ENCODE results near the gene TCF7.

Gene TCF7

GRCh38 chr5:134129411-134130238 is 15.1 kb downstream of the TCF7 start:
- Histone ChIP-seq H3K9me3 (ENCODE audit: control insufficient read depth in 5 of 5, low read length in 5 of 5) (no peaks in the 10 kb centered on the region), H3K4me1 (ENCODE audit: control insufficient read depth in 5 of 5, insufficient read depth in 5 of 5, low read length in 5 of 5) (peaks cover 0 to 49% (median 28%) of the 10 kb centered on the region in 5 donors), H3K36me3 (ENCODE audit: control insufficient read depth in 5 of 5, insufficient read depth in 5 of 5, low read length in 5 of 5) (peaks cover 0 to 54% (median 34%) of the 10 kb centered on the region in 5 donors), H3K27me3 (ENCODE audit: control insufficient read depth in 5 of 5, insufficient read depth in 4 of 5, low read length in 5 of 5) (no peaks in the 10 kb centered on the region), H3K27ac (ENCODE audit: low read depth, low read length) (no peak overlapping the region), H3K9ac (ENCODE audit: low read length in 5 of 5) (no peak overlapping the region), H3K4me3 (ENCODE audit: low read depth in 1 of 5, low read length in 5 of 5) (no peak overlapping the region)

GRCh38 chr5:134130239-134130945 is 15.9 kb downstream of the TCF7 start:
- Histone ChIP-seq H3K36me3 (ENCODE audit: control insufficient read depth in 5 of 5, insufficient read depth in 5 of 5, low read length in 5 of 5) (peaks cover 0 to 61% (median 40%) of the 10 kb centered on the region in 5 donors), H3K9me3 (ENCODE audit: control insufficient read depth in 5 of 5, low read length in 5 of 5) (no peaks in the 10 kb centered on the region), H3K27ac (ENCODE audit: low read depth, low read length) (no peak overlapping the region), H3K4me3 (ENCODE audit: low read depth in 1 of 5, low read length in 5 of 5) (no peak overlapping the region), H3K9ac (ENCODE audit: low read length in 5 of 5) (no peak overlapping the region), H3K27me3 (ENCODE audit: control insufficient read depth in 5 of 5, insufficient read depth in 4 of 5, low read length in 5 of 5) (no peaks in the 10 kb centered on the region), H3K4me1 (ENCODE audit: control insufficient read depth in 5 of 5, insufficient read depth in 5 of 5, low read length in 5 of 5) (peaks cover 0 to 41% (median 20%) of the 10 kb centered on the region in 5 donors)

GRCh38 chr5:134131165-134131564 is 16.7 kb downstream of the TCF7 start:
- Histone ChIP-seq H3K27me3 (ENCODE audit: control insufficient read depth in 5 of 5, insufficient read depth in 4 of 5, low read length in 5 of 5) (no peaks in the 10 kb centered on the region), H3K9me3 (ENCODE audit: control insufficient read depth in 5 of 5, low read length in 5 of 5) (no peaks in the 10 kb centered on the region), H3K4me1 (ENCODE audit: control insufficient read depth in 5 of 5, insufficient read depth in 5 of 5, low read length in 5 of 5) (peaks cover 0 to 33% (median 13%) of the 10 kb centered on the region in 5 donors), H3K36me3 (ENCODE audit: control insufficient read depth in 5 of 5, insufficient read depth in 5 of 5, low read length in 5 of 5) (peaks cover 3 to 69% (median 46%) of the 10 kb centered on the region in 5 donors), H3K9ac (ENCODE audit: low read length in 5 of 5) (no peak overlapping the region), H3K27ac (ENCODE audit: low read depth, low read length) (no peak overlapping the region), H3K4me3 (ENCODE audit: low read depth in 1 of 5, low read length in 5 of 5) (no peak overlapping the region)

- Histone ChIP-seq H3K27ac (ENCODE audit: low read depth, low read length) (no peak overlapping the region), H3K4me3 (ENCODE audit: low read depth in 1 of 5, low read length in 5 of 5) (no peak overlapping the region), H3K9me3 (ENCODE audit: control insufficient read depth in 5 of 5, low read length in 5 of 5) (no peaks in the 10 kb centered on the region), H3K4me1 (ENCODE audit: control insufficient read depth in 5 of 5, insufficient read depth in 5 of 5, low read length in 5 of 5) (peaks cover 0 to 31% (median 11%) of the 10 kb centered on the region in 5 donors), H3K36me3 (ENCODE audit: control insufficient read depth in 5 of 5, insufficient read depth in 5 of 5, low read length in 5 of 5) (peaks cover 3 to 75% (median 52%) of the 10 kb centered on the region in 5 donors), H3K27me3 (ENCODE audit: control insufficient read depth in 5 of 5, insufficient read depth in 4 of 5, low read length in 5 of 5) (no peaks in the 10 kb centered on the region), H3K9ac (ENCODE audit: low read length in 5 of 5) (no peak overlapping the region)
These were observed 17.3 kb downstream of the TCF7 start for GRCh38 chr5:134131578-134132350.

GRCh38 chr5:134132372-134133187 is 18.1 kb downstream of the TCF7 start:
- no peaks in the 10 kb centered on the region for H3K27me3 ChIP-seq (ENCODE audit: control insufficient read depth in 5 of 5, insufficient read depth in 4 of 5, low read length in 5 of 5)
- H3K36me3 ChIP-seq (ENCODE audit: control insufficient read depth in 5 of 5, insufficient read depth in 5 of 5, low read length in 5 of 5): peaks cover 3 to 77% (median 55%) of the 10 kb centered on the region in 5 donors
- H3K4me3 ChIP-seq (ENCODE audit: low read depth in 1 of 5, low read length in 5 of 5): no peak overlapping the region
- no peaks in the 10 kb centered on the region for H3K9me3 ChIP-seq (ENCODE audit: control insufficient read depth in 5 of 5, low read length in 5 of 5)
- peaks cover 0 to 29% (median 11%) of the 10 kb centered on the region in 5 donors for H3K4me1 ChIP-seq (ENCODE audit: control insufficient read depth in 5 of 5, insufficient read depth in 5 of 5, low read length in 5 of 5)
- peak overlapping the region in 1 of 5 donors; percentile 2 for H3K9ac ChIP-seq (ENCODE audit: low read length in 5 of 5)
- no peak overlapping the region for H3K27ac ChIP-seq (ENCODE audit: low read depth, low read length)

- no peak overlapping the region for H3K27ac ChIP-seq (ENCODE audit: low read depth, low read length)
- H3K9ac ChIP-seq (ENCODE audit: low read length in 5 of 5): no peak overlapping the region
- H3K36me3 ChIP-seq (ENCODE audit: control insufficient read depth in 5 of 5, insufficient read depth in 5 of 5, low read length in 5 of 5): peaks cover 3 to 75% (median 55%) of the 10 kb centered on the region in 5 donors
- H3K4me1 ChIP-seq (ENCODE audit: control insufficient read depth in 5 of 5, insufficient read depth in 5 of 5, low read length in 5 of 5): peaks cover 2 to 22% (median 8%) of the 10 kb centered on the region in 5 donors
- H3K4me3 ChIP-seq (ENCODE audit: low read depth in 1 of 5, low read length in 5 of 5): no peak overlapping the region
- H3K27me3 ChIP-seq (ENCODE audit: control insufficient read depth in 5 of 5, insufficient read depth in 4 of 5, low read length in 5 of 5): no peaks in the 10 kb centered on the region
- no peaks in the 10 kb centered on the region for H3K9me3 ChIP-seq (ENCODE audit: control insufficient read depth in 5 of 5, low read length in 5 of 5)
These were observed 18.9 kb downstream of the TCF7 start for GRCh38 chr5:134133188-134133994.

GRCh38 chr5:134133995-134134541 is 19.6 kb downstream of the TCF7 start:
- Histone ChIP-seq H3K27me3 (ENCODE audit: control insufficient read depth in 5 of 5, insufficient read depth in 4 of 5, low read length in 5 of 5) (no peaks in the 10 kb centered on the region), H3K9ac (ENCODE audit: low read length in 5 of 5) (no peak overlapping the region), H3K36me3 (ENCODE audit: control insufficient read depth in 5 of 5, insufficient read depth in 5 of 5, low read length in 5 of 5) (peaks cover 3 to 68% (median 55%) of the 10 kb centered on the region in 5 donors), H3K4me3 (ENCODE audit: low read depth in 1 of 5, low read length in 5 of 5) (no peak overlapping the region), H3K4me1 (ENCODE audit: control insufficient read depth in 5 of 5, insufficient read depth in 5 of 5, low read length in 5 of 5) (peaks cover 2 to 16% (median 10%) of the 10 kb centered on the region in 5 donors), H3K9me3 (ENCODE audit: control insufficient read depth in 5 of 5, low read length in 5 of 5) (no peaks in the 10 kb centered on the region), H3K27ac (ENCODE audit: low read depth, low read length) (no peak overlapping the region)

GRCh38 chr5:134135091-134135655 is 20.7 kb downstream of the TCF7 start:
- Histone ChIP-seq H3K9me3 (ENCODE audit: control insufficient read depth in 5 of 5, low read length in 5 of 5) (no peaks in the 10 kb centered on the region), H3K9ac (ENCODE audit: low read length in 5 of 5) (no peak overlapping the region), H3K36me3 (ENCODE audit: control insufficient read depth in 5 of 5, insufficient read depth in 5 of 5, low read length in 5 of 5) (peaks cover 3 to 57% (median 49%) of the 10 kb centered on the region in 5 donors), H3K27ac (ENCODE audit: low read depth, low read length) (no peak overlapping the region), H3K4me1 (ENCODE audit: control insufficient read depth in 5 of 5, insufficient read depth in 5 of 5, low read length in 5 of 5) (peaks cover 6 to 21% (median 17%) of the 10 kb centered on the region in 5 donors), H3K4me3 (ENCODE audit: low read depth in 1 of 5, low read length in 5 of 5) (no peak overlapping the region), H3K27me3 (ENCODE audit: control insufficient read depth in 5 of 5, insufficient read depth in 4 of 5, low read length in 5 of 5) (no peaks in the 10 kb centered on the region)

All from subcutaneous abdominal adipose tissue (tissue), 5 donors.